NT2/D1 (cell line): ENCODE data around the gene ZFP57.
A peak's percentile ranks its signal among the peaks of the same experiment; 100 is the strongest.

Experiments used
- DNase-seq: peaks from one replicate; pipeline ENCODE4 v3.0.0-alpha.2; 2011; ENCODE audit warnings: low read depth, low spot score
- H3K27me3 ChIP-seq: 2 replicates; pipeline ENCODE4 v1.6.0; 2011; ENCODE audit warnings: mild to moderate bottlenecking; ENCODE audit not compliant: insufficient read length, insufficient read depth
- H3K36me3 ChIP-seq: 2 replicates; pipeline ENCODE4 v1.6.1; 2011; ENCODE audit warnings: mild to moderate bottlenecking, low read length, mixed read lengths; ENCODE audit not compliant: insufficient read depth, insufficient read length
- H3K4me1 ChIP-seq: 2 replicates; pipeline ENCODE4 v1.5.1; 2011; ENCODE audit not compliant: insufficient read depth, insufficient read length
- H3K4me3 ChIP-seq: 2 replicates; pipeline ENCODE4 v1.5.1; 2011; ENCODE audit warnings: low read depth; ENCODE audit not compliant: insufficient read length
- H3K9ac ChIP-seq: 2 replicates; pipeline ENCODE4 v1.6.0; 2011; ENCODE audit warnings: low read depth; ENCODE audit not compliant: insufficient read length
- H3K9me3 ChIP-seq: 2 replicates; pipeline ENCODE4 v1.5.1; 2011; ENCODE audit warnings: mild to moderate bottlenecking, low read length; ENCODE audit not compliant: insufficient read depth
- SUZ12 ChIP-seq: IDR thresholded peaks from 2 replicates; pipeline ENCODE4 v1.6.1; 2011; ENCODE audit not compliant: insufficient read length, insufficient read depth; ENCODE audit errors: extremely low read depth
- YY1 ChIP-seq: IDR thresholded peaks from 2 replicates; pipeline ENCODE4 v1.6.1; 2011; ENCODE audit not compliant: insufficient read length, insufficient read depth
- ZNF274 ChIP-seq: IDR thresholded peaks from 2 replicates; pipeline ENCODE4 v1.6.1; 2011; ENCODE audit warnings: mild to moderate bottlenecking, low read depth, low read length

ZFP57 gene

DNA sequence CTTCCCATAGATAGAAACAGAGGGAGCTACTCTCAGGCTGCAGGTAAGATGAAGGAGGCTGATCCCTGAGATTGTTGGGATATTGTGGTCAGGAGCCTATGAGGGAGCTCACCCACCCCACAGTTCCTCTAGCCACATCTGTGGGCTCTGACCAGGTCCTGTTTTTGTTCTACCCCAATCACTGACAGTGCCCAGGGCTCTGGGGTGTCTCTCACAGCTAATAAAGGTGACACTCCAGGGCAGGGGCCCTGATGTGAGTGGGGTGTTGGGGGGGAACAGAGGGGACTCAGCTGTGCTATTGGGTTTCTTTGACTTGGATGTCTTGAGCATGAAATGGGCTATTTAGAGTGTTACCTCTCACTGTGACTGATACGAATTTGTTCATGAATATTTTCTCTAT is 45.0 kb upstream of the ZFP57 start:
- H3K4me3 ChIP-seq = no peak overlapping the region
- no peak overlapping the region for H3K9ac ChIP-seq
- peaks cover 3% of the 10 kb centered on the region for H3K36me3 ChIP-seq
- no peaks in the 10 kb centered on the region for H3K4me1 ChIP-seq
- peaks cover 27% of the 10 kb centered on the region for H3K27me3 ChIP-seq
- no peaks in the 10 kb centered on the region for H3K9me3 ChIP-seq
- TF ChIP-seq YY1 (no peak), SUZ12 (no peak), ZNF274 (no peak)
- DNase-seq = no peak

GRCh38 chr6:29724937-29725869 is 44.3 kb upstream of the ZFP57 start:
- TF ChIP-seq YY1 (no peak), ZNF274 (no peak), SUZ12 (no peak)
- peaks cover 27% of the 10 kb centered on the region for H3K27me3 ChIP-seq
- no peak for DNase-seq

DNA sequence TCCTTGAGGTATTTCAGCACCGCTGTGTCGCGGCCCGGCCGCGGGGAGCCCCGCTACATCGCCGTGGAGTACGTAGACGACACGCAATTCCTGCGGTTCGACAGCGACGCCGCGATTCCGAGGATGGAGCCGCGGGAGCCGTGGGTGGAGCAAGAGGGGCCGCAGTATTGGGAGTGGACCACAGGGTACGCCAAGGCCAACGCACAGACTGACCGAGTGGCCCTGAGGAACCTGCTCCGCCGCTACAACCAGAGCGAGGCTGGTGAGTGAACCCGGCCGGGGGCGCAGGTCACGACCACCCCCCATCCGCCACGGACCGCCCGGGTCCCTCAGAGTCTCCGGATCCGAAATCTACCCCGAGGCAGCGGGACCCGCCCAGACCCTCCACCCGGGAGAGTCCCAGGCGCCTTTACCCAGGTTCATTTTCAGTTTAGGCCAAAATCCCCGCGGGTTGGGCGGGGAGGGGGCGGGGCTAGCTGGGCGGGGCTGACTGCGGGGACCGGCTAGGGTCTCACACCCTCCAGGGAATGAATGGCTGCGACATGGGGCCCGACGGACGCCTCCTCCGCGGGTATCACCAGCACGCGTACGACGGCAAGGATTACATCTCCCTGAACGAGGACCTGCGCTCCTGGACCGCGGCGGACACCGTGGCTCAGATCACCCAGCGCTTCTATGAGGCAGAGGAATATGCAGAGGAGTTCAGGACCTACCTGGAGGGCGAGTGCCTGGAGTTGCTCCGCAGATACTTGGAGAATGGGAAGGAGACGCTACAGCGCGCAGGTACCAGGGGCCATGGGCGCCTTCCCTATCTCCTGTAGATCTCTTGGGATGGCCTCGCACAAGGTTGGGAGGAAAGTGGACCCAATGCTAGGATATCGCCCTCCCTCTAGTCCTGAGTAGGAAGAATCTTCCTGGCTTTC is 43.0 kb upstream of the ZFP57 start:
- H3K36me3 ChIP-seq = peaks cover 3% of the 10 kb centered on the region
- DNase-seq = no peak
- peak overlapping the region; percentile 77 for H3K9ac ChIP-seq
- TF ChIP-seq SUZ12 = no peak
- no peak for TF ChIP-seq YY1
- TF ChIP-seq ZNF274 = no peak
- H3K4me3 ChIP-seq = peak overlapping the region; percentile 84
- H3K27me3 ChIP-seq = peaks cover 27% of the 10 kb centered on the region
- no peaks in the 10 kb centered on the region for H3K4me1 ChIP-seq
- H3K9me3 ChIP-seq = no peaks in the 10 kb centered on the region

More at GRCh38 chr6:29724937-29725869, 44.3 kb upstream of the ZFP57 start:
- Histone ChIP-seq H3K9me3 (no peaks in the 10 kb centered on the region), H3K4me3 (no peak overlapping the region), H3K4me1 (no peaks in the 10 kb centered on the region), H3K36me3 (peaks cover 3% of the 10 kb centered on the region), H3K9ac (no peak overlapping the region)

- no peak for TF ChIP-seq SUZ12
- no peak for TF ChIP-seq ZNF274
- no peak for TF ChIP-seq YY1
- Histone ChIP-seq H3K9ac (peak within 1 kb of the TSS; percentile 77), H3K9me3 (no peaks in the 10 kb centered on the region), H3K36me3 (peaks cover 3% of the 10 kb centered on the region), H3K27me3 (peaks cover 27% of the 10 kb centered on the region), H3K4me3 (peak within 1 kb of the TSS; percentile 84), H3K4me1 (no peaks in the 10 kb centered on the region)
- DNase-seq = peak; percentile 28
Observed at GRCh38 chr6:29723262-29723665, 42.3 kb upstream of the ZFP57 start, which contains the start of gene HLA-F. TSS of gene HLA-F (plus strand) at chr6:29723434. CDS start at chr6:29723464, 30 bp downstream.

- no peak overlapping the region for H3K9ac ChIP-seq
- peaks cover 3% of the 10 kb centered on the region for H3K36me3 ChIP-seq
- H3K4me1 ChIP-seq = peaks cover 3% of the 10 kb centered on the region
- no peak for DNase-seq
- TF ChIP-seq YY1 (no peak), ZNF274 (no peak), SUZ12 (no peak)
- no peak overlapping the region for H3K4me3 ChIP-seq
- H3K27me3 ChIP-seq = peaks cover 27% of the 10 kb centered on the region
- no peaks in the 10 kb centered on the region for H3K9me3 ChIP-seq
Observed at GRCh38 chr6:29720863-29721262, 39.9 kb upstream of the ZFP57 start.

GRCh38 chr6:29710281-29710941 is 29.5 kb upstream of the ZFP57 start:
- no peak for DNase-seq
- Histone ChIP-seq H3K36me3 (no peaks in the 10 kb centered on the region), H3K9ac (no peak overlapping the region), H3K9me3 (no peaks in the 10 kb centered on the region), H3K4me3 (no peak overlapping the region), H3K27me3 (no peaks in the 10 kb centered on the region), H3K4me1 (no peaks in the 10 kb centered on the region)
- TF ChIP-seq ZNF274 = no peak
- TF ChIP-seq SUZ12 = no peak
- no peak for TF ChIP-seq YY1
